ENCODE data around the gene SNX2.

- TF ChIP-seq, protein P1, sequence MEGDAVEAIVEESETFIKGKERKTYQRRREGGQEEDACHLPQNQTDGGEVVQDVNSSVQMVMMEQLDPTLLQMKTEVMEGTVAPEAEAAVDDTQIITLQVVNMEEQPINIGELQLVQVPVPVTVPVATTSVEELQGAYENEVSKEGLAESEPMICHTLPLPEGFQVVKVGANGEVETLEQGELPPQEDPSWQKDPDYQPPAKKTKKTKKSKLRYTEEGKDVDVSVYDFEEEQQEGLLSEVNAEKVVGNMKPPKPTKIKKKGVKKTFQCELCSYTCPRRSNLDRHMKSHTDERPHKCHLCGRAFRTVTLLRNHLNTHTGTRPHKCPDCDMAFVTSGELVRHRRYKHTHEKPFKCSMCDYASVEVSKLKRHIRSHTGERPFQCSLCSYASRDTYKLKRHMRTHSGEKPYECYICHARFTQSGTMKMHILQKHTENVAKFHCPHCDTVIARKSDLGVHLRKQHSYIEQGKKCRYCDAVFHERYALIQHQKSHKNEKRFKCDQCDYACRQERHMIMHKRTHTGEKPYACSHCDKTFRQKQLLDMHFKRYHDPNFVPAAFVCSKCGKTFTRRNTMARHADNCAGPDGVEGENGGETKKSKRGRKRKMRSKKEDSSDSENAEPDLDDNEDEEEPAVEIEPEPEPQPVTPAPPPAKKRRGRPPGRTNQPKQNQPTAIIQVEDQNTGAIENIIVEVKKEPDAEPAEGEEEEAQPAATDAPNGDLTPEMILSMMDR (IDR thresholded peaks at IDR 0.05) = no peak
- no peak for TF ChIP-seq POLR2A (IDR thresholded peaks at IDR 0.05)
Measured at GRCh38 chr5:122805481-122805880, 30.6 kb downstream of the SNX2 start.
